Heart left ventricle (tissue), 16 donors: ENCODE results near the gene NOS1AP. TPM values are rescaled to one million over a fixed set of nuclear protein-coding genes. Genes with fewer than 3 reads are reported as not detected.

Experiments
- ATAC-seq, 4 donors: fragments of 200-7000 bp; cut with Tn5 transposase; one replicate each; pipeline ENCODE4 v1.9.1; 2020 to 2022; ENCODE audit warnings: moderate library complexity in 4 of 4, mild to moderate bottlenecking in 3 of 4, moderate number of reproducible peaks in 1 of 4
- DNase-seq, 5 donors: peaks; one replicate each; pipeline ENCODE4 v3.0.0-alpha.2; 2020
- H3K27ac ChIP-seq, 12 donors: fragments of 200-600 bp; sonication (generic) in 4 of 12; one replicate each; pipeline versions ENCODE4 v1.5.0 to v1.8.0; 2016 to 2022; ENCODE audit warnings: mild to moderate bottlenecking in 2 of 12
- H3K27me3 ChIP-seq, 9 donors: fragments of 200-600 bp; sonication (generic) in 2 of 9; one replicate each; pipeline versions ENCODE4 v1.5.1 to v1.8.0; 2016 to 2022; ENCODE audit warnings: mild to moderate bottlenecking in 3 of 9
- H3K36me3 ChIP-seq, 9 donors: fragments of 200-600 bp; sonication (generic) in 2 of 9; one replicate each; pipeline versions ENCODE4 v1.5.0 to v1.8.0; 2018 to 2022; ENCODE audit warnings: mild to moderate bottlenecking in 2 of 9
- H3K4me1 ChIP-seq, 12 donors: fragments of 200-600 bp; sonication (generic) in 4 of 12; one replicate each; pipeline versions ENCODE4 v1.5.0 to v1.8.0; 2016 to 2022; ENCODE audit warnings: mild to moderate bottlenecking in 3 of 12
- H3K4me3 ChIP-seq, 12 donors: fragments of 200-600 bp; sonication (generic) in 4 of 12; one replicate each; pipeline versions ENCODE4 v1.5.0 to v1.8.0; 2017 to 2022; ENCODE audit warnings: mild to moderate bottlenecking in 9 of 12, moderate library complexity in 4 of 12
- H3K9me3 ChIP-seq, 12 donors: fragments of 200-600 bp; sonication (generic) in 4 of 12; one replicate each; pipeline versions ENCODE4 v1.5.0 to v1.8.0; 2016 to 2022; ENCODE audit warnings: mild to moderate bottlenecking in 1 of 12
- POLR2A ChIP-seq, 2 donors: fragments of 450-650 bp; IDR thresholded peaks; one replicate each; pipeline ENCODE4 v1.6.1; 2017; ENCODE audit warnings: antibody characterized with exemption in 2 of 2, mild to moderate bottlenecking in 2 of 2, moderate library complexity in 2 of 2
- WGBS, 4 donors: extraction: QIAGEN DNeasy Blood & Tissue Kit in 2 of 4; methylation state at CpG; one replicate each; pipeline versions ENCODE4 v1.1.5 to v1.1.7; 2013 to 2018; 5-methylcytosine and 5-hydroxymethylcytosine counted together
- intact Hi-C, 10 donors: fragments of 100-400 bp; cut with DNase I; formaldehyde crosslinking; loops; one replicate each; pipeline versions ENCODE4 v1.11.1 to v1.14.2; 2022
- polyA plus RNA-seq, 2 donors: library from polyadenylated mRNA; stranded (reverse); fragments of 200-250 nt; gene quantifications; one replicate each; pipeline ENCODE4 v1.2.3, GENCODE V29; 2013
- total RNA-seq, 9 donors: library from RNA; depleted of rRNA in 2 of 9; stranded (reverse); fragments of >200 nt in 2 of 9; fragmentation: NEBNext Ultra II Directional in 3 of 9; extraction: Animal tissue kit (Norgen Biotek cat#: 25700) in 3 of 9; gene quantifications; one replicate each; pipeline versions ENCODE4 v1.1.0 to v1.2.4, GENCODE V29; 2016 to 2023
- TF ChIP-seq, protein P1 (sequence below), 12 donors: fragments of 200-600 bp; sonication (generic) in 4 of 12; IDR thresholded peaks; one replicate each; pipeline versions ENCODE4 v1.5.0 to v1.8.0; 2018 to 2022; ENCODE audit warnings: antibody characterized with exemption in 12 of 12, mild to moderate bottlenecking in 5 of 12
- donor health status: ischemic (EF 13 %, LVEDD 7.1; RV severe dilation, severe dysfunction).
- donor health status: healthy with polysubstance abuse.
- donor health status: DM: no; HTN: yes; CAD: no.
- donor health status: DM: no; HTN: no; CAD: no.
- donor health status: ischemic (EF 25% LVEDD 6.9; RV normal size, moderate dysfunction).
- donor health status: ischemic (EF 25% LVEDD 5.7; RV mildly dilated, moderate dysfunction).
- donor health status: healthy.
- donor health status: DM: yes; HTN: yes; CAD: no.
- donor health status: ischemic (EF 35%, LVEDD 5.7; RV mildly dilated, moderate dysfunction).
- donor health status: nonischemic (EF 11% LVEDD 7.7; RV severe dilation, severe dysfunction).
- donor health status: DM: yes; HTN: yes; CAD: no.
- donor health status: PGD.
- donor health status: ischemic (EF 29% LVEDD 5.4; RV normal size, mild dysfunction).
- donor health status: nonischemic (EF 23%, LVEDD 6.1; RV moderate dilation, normal function).

NOS1AP gene
- total and polyA plus RNA-seq, 11 donors: 1.1 to 6.4 (median 4.3) TPM

DNA sequence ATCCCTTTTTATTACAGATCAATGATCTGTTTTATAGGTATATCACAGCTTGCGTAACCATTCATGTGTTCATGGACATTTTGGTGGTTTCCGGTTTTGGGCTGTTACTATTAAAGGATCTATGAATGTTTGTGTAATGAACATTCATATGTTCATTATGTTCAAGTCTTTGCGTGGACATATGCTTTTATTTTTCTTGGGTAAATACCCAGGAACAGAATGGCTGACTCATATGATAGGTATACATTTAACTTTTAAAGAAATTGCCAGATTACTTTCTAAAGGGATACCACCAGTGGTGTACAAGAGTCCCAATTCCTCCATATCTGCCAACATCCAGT lies 233.5 kb downstream of the NOS1AP start:
- WGBS, 4 donors: 92 to 96% (median 94%) methylated on average over 3 of the region's 3 CpGs
- ATAC-seq: no peak
- intact Hi-C loops: loop anchor here in 1 of 10 donors (5.0 kb wide), 1 partner anchor 49 kb away; no protein-coding TSS in a partner anchor

DNA sequence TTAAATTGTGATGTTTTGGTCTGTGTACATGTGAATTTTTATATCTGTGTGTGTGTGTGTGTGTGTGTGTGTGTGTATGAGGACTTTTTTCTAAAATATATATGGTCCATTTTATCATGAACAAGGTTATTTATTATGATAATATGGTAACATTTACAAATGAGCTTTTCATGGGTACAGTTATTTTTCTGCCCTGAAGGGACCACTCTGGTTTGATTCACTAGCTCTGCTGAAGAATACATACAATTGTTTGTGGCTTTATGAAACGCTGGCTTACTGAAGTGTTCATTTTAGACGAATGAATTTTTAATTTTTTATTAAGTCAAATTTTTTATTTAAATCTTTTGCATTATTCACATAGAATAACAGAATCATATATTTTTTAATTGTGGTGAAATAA lies 235.2 kb downstream of the NOS1AP start:
- ATAC-seq (no peak), DNase-seq (no peak)
- intact Hi-C loops: loop anchor here in 1 of 10 donors (5.0 kb wide), 1 partner anchor 48 kb away; no protein-coding TSS in a partner anchor
- Histone ChIP-seq H3K27ac (no peak overlapping the region), H3K4me1 (no peaks in the 10 kb centered on the region), H3K27me3 (no peaks in the 10 kb centered on the region), H3K4me3 (no peak overlapping the region), H3K36me3 (no peaks in the 10 kb centered on the region), H3K9me3 (peaks cover 0 to 16% (median 2%) of the 10 kb centered on the region in 12 donors)
- 89 to 94% (median 92%) methylated on average over 2 of the region's 2 CpGs for WGBS, 4 donors
- TF ChIP-seq, protein P1, sequence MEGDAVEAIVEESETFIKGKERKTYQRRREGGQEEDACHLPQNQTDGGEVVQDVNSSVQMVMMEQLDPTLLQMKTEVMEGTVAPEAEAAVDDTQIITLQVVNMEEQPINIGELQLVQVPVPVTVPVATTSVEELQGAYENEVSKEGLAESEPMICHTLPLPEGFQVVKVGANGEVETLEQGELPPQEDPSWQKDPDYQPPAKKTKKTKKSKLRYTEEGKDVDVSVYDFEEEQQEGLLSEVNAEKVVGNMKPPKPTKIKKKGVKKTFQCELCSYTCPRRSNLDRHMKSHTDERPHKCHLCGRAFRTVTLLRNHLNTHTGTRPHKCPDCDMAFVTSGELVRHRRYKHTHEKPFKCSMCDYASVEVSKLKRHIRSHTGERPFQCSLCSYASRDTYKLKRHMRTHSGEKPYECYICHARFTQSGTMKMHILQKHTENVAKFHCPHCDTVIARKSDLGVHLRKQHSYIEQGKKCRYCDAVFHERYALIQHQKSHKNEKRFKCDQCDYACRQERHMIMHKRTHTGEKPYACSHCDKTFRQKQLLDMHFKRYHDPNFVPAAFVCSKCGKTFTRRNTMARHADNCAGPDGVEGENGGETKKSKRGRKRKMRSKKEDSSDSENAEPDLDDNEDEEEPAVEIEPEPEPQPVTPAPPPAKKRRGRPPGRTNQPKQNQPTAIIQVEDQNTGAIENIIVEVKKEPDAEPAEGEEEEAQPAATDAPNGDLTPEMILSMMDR (IDR thresholded peaks at IDR 0.05): no peak
- TF ChIP-seq POLR2A (IDR thresholded peaks at IDR 0.05): no peak

More for the DNA sequence above, 233.5 kb downstream of the NOS1AP start:
- H3K27me3 ChIP-seq: no peaks in the 10 kb centered on the region
- DNase-seq: no peak
- H3K36me3 ChIP-seq: no peaks in the 10 kb centered on the region
- no peak overlapping the region for H3K4me3 ChIP-seq
- H3K9me3 ChIP-seq: peaks cover 0 to 12% (median 2%) of the 10 kb centered on the region in 12 donors
- no peaks in the 10 kb centered on the region for H3K4me1 ChIP-seq
- TF ChIP-seq, protein P1 (IDR thresholded peaks at IDR 0.05): no peak
- no peak for TF ChIP-seq POLR2A (IDR thresholded peaks at IDR 0.05)
- H3K27ac ChIP-seq: no peak overlapping the region

DNA sequence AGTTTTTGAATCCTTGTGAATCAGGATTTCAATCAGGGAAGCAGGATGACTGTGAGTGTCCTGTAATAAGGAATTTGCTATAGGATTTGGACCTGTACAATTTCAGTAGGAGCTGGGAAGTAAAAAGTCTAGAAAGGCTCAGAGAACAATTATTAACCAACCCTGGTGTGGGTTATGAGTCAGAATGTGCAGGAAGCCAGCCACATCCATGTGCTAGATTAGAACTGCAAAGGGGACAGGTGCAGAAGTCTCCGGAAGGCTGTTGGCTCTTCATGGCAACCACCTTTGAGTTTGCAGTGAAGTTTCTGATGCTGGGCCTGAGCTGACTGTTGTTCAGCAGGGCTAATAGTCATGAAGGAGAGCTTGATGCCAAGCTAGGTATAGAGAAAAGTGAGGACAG lies 236.5 kb downstream of the NOS1AP start:
- intact Hi-C loops: no loop called here
- Histone ChIP-seq H3K4me1 (no peaks in the 10 kb centered on the region), H3K27me3 (no peaks in the 10 kb centered on the region), H3K36me3 (no peaks in the 10 kb centered on the region), H3K9me3 (peaks cover 0 to 16% (median 2%) of the 10 kb centered on the region in 12 donors), H3K27ac (no peak overlapping the region), H3K4me3 (no peak overlapping the region)
- DNase-seq (no peak), ATAC-seq (no peak)
- 79 to 98% (median 91%) methylated on average over 1 of the region's 1 CpG for WGBS, 4 donors
- TF ChIP-seq POLR2A (IDR thresholded peaks at IDR 0.05): no peak
- TF ChIP-seq, protein P1 (IDR thresholded peaks at IDR 0.05): no peak

DNA sequence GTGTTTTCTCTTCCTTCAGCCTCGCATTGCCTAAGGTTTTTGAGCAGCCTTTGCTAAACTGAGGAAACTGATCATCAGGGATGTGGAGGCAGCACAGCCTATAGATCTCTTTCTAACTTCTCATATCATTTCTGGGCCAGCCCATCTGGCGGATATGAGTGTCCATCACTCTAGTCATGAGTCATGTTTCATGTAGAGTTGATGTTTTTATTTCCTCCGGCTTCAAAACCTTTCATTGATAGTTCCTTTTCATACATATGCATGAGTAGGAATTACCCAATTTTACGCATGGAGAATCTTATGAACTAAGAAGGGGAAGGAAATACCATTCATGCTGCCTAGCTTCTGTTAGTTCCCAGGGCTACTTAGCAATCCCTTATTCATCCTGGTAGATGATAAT lies 240.8 kb downstream of the NOS1AP start:
- H3K4me1 ChIP-seq: no peaks in the 10 kb centered on the region
- intact Hi-C loops: no loop called here
- no peak overlapping the region for H3K4me3 ChIP-seq
- no peaks in the 10 kb centered on the region for H3K36me3 ChIP-seq
- no peak for TF ChIP-seq POLR2A (IDR thresholded peaks at IDR 0.05)
- TF ChIP-seq, protein P1 (IDR thresholded peaks at IDR 0.05): no peak
- DNase-seq: no peak
- ATAC-seq: no peak
- peaks cover 0 to 12% (median 0%) of the 10 kb centered on the region in 12 donors for H3K9me3 ChIP-seq
- H3K27ac ChIP-seq: no peak overlapping the region
- 80 to 88% (median 86%) methylated on average over 4 of the region's 4 CpGs for WGBS, 4 donors
- H3K27me3 ChIP-seq: peaks cover 0 to 3% (median 0%) of the 10 kb centered on the region in 9 donors
